B cell (primary cell): ENCODE measurements around the gene SYNDIG1L. TPM values are rescaled to one million over a fixed set of nuclear protein-coding genes. Genes with fewer than 3 reads are reported as not detected.

ENCODE experiments used
- ATAC-seq: fragments of 200-7000 bp; cut with Tn5 transposase; one replicate; pipeline ENCODE4 v1.10.0; 2021; ENCODE audit warnings: low read depth, mild to moderate bottlenecking, moderate number of reproducible peaks, moderate library complexity
- CTCF ChIA-PET: fragments of 350-600 bp; sonication (Branson Sonifier 250); formaldehyde crosslinking; loops from one replicate; lab custom pipeline; 2021; ENCODE audit warnings: antibody characterized with exemption, inconsistent platforms; lab: Charles Lee
- POLR2A ChIA-PET: fragments of 350-600 bp; sonication (Branson Sonifier 250); formaldehyde crosslinking; loops from one replicate; lab custom pipeline; 2021; ENCODE audit warnings: antibody characterized with exemption; lab: Charles Lee
- DNase-seq: peaks from one replicate; pipeline ENCODE4 v3.0.0; 2013
- H2AFZ ChIP-seq: 2 replicates; pipeline ENCODE4 v1.6.1; 2012; ENCODE audit warnings: mild to moderate bottlenecking, low read depth, low read length; ENCODE audit not compliant: insufficient read depth, poor library complexity, severe bottlenecking
- H3K27ac ChIP-seq, 2 donors: 1 replicate in 1 of 2; 2 replicates in 1 of 2; pipeline ENCODE4 v1.5.1; 2012 to 2013; ENCODE audit warnings: low read length in 2 of 2, mild to moderate bottlenecking in 2 of 2, moderate library complexity in 1 of 2
- H3K27me3 ChIP-seq, 4 experiments: fragments of 200-600 bp in 1 of 4; sonication (generic) in 1 of 4; replicated peaks in 1 of 4; 1 replicate in 2 of 4; 2 replicates in 2 of 4; pipeline versions ENCODE4 v1.6.1 to v1.7.0; 2013 to 2016; ENCODE audit warnings: low read length in 3 of 4, mild to moderate bottlenecking in 2 of 4, mixed read lengths in 1 of 4, moderate library complexity in 1 of 4; ENCODE audit not compliant: insufficient read depth in 4 of 4, control insufficient read depth in 3 of 4; ENCODE audit errors: control extremely low read depth in 1 of 4
- H3K36me3 ChIP-seq, 2 experiments: replicated peaks in 1 of 2; 1 replicate in 1 of 2; 2 replicates in 1 of 2; pipeline versions ENCODE4 v1.6.1 to v1.7.1; 2013; ENCODE audit warnings: low read length in 1 of 2; ENCODE audit not compliant: insufficient read depth in 2 of 2, control insufficient read depth in 1 of 2; ENCODE audit errors: control extremely low read depth in 1 of 2, extremely low read depth in 1 of 2
- H3K4me1 ChIP-seq, 2 donors: fragments of 200-600 bp in 1 of 2; sonication (generic) in 1 of 2; 1 replicate in 1 of 2; 2 replicates in 1 of 2; pipeline versions ENCODE4 v1.5.1 to v1.6.1; 2013 to 2017; ENCODE audit warnings: low read length in 2 of 2; ENCODE audit not compliant: control insufficient read depth in 2 of 2, insufficient read depth in 2 of 2
- H3K4me2 ChIP-seq: replicated peaks from 2 replicates; pipeline ENCODE3; 2012; ENCODE audit warnings: mild to moderate bottlenecking, low read depth, low read length; ENCODE audit not compliant: poor library complexity, severe bottlenecking
- H3K4me3 ChIP-seq, 5 experiments: fragments of 200-600 bp in 1 of 5; sonication (generic) in 1 of 5; 1 replicate in 3 of 5; 2 replicates in 2 of 5; pipeline versions ENCODE4 v1.5.1 to v1.7.0; 2011 to 2016; ENCODE audit warnings: low read length in 4 of 5, mild to moderate bottlenecking in 4 of 5, low read depth in 2 of 5, control low read depth in 1 of 5, moderate library complexity in 1 of 5; ENCODE audit not compliant: insufficient read depth in 1 of 5; ENCODE audit errors: control extremely low read depth in 1 of 5, extremely low read depth in 1 of 5
- H3K79me2 ChIP-seq: fragments of 200-600 bp; sonication (generic); one replicate; pipeline ENCODE4 v1.6.0; 2016; ENCODE audit warnings: low read length; ENCODE audit not compliant: control insufficient read depth, insufficient read depth
- H3K9ac ChIP-seq: fragments of 200-600 bp; sonication (generic); 2 replicates; pipeline ENCODE4 v1.6.1; 2017; ENCODE audit warnings: mild to moderate bottlenecking, low read length, moderate library complexity
- H3K9me3 ChIP-seq, 3 donors: one replicate each; pipeline versions ENCODE4 v1.6.1 to v1.7.1; 2013; ENCODE audit warnings: low read length in 2 of 3; ENCODE audit not compliant: control insufficient read depth in 2 of 3, insufficient read depth in 1 of 3; ENCODE audit errors: control extremely low read depth in 1 of 3
- H4K20me1 ChIP-seq: 2 replicates; pipeline ENCODE4 v1.6.0; 2012; ENCODE audit warnings: mild to moderate bottlenecking, low read length; ENCODE audit not compliant: insufficient read depth, control insufficient read depth, poor library complexity, severe bottlenecking
- H3K27ac Mint-ChIP-seq: one replicate; pipeline ENCODE4 v1.8.0; 2021; ENCODE audit warnings: mixed read lengths
- H3K27me3 Mint-ChIP-seq: one replicate; pipeline ENCODE4 v1.8.0; 2021; ENCODE audit warnings: mixed read lengths
- H3K4me1 Mint-ChIP-seq: one replicate; pipeline ENCODE4 v1.8.0; 2021; ENCODE audit warnings: mixed read lengths
- H3K4me3 Mint-ChIP-seq: one replicate; pipeline ENCODE4 v1.8.0; 2021; ENCODE audit warnings: mixed read lengths
- H3K9me3 Mint-ChIP-seq: one replicate; pipeline ENCODE4 v1.8.0; 2022; ENCODE audit warnings: mixed read lengths; ENCODE audit not compliant: insufficient read depth
- CTCF ChIP-seq: fragments of 200-600 bp; IDR thresholded peaks from one replicate; pipeline ENCODE4 v1.8.0; 2022; ENCODE audit warnings: antibody characterized with exemption, mild to moderate bottlenecking
- EZH2 ChIP-seq: IDR thresholded peaks from 2 replicates; pipeline ENCODE4 v1.6.1; 2012; ENCODE audit warnings: borderline replicate concordance, low read depth, mild to moderate bottlenecking, moderate library complexity, low read length; ENCODE audit not compliant: insufficient read depth, poor library complexity, severe bottlenecking
- WGBS: methylation state at CpG from one replicate; pipeline ENCODE4 v1.1.5; 2013; ENCODE audit warnings: missing lambda C conversion rate; ENCODE audit not compliant: insufficient coverage; 5-methylcytosine and 5-hydroxymethylcytosine counted together
- intact Hi-C: fragments of 100-400 bp; cut with micrococcal nuclease; formaldehyde crosslinking; loops from one replicate; pipeline ENCODE4 v1.10.0; 2022
- polyA plus RNA-seq: library from polyadenylated mRNA; depleted of rRNA; stranded (reverse); fragments of >200 nt; gene quantifications from 2 replicates; pipeline ENCODE4 v1.2.3, GENCODE V29; 2012
- total RNA-seq, 2 donors: library from RNA; stranded (reverse); fragments of 120-200 nt in 1 of 2; gene quantifications; 1 replicate in 1 of 2; 2 replicates in 1 of 2; pipeline versions ENCODE4 v1.2.3 to v1.2.4, GENCODE V29; 2013 to 2022

SYNDIG1L gene
- total and polyA plus RNA-seq, 2 donors (not counting 1 experiment from before 2014, with no cell fraction given), result 0.16 TPM; not detected in 1

DNA sequence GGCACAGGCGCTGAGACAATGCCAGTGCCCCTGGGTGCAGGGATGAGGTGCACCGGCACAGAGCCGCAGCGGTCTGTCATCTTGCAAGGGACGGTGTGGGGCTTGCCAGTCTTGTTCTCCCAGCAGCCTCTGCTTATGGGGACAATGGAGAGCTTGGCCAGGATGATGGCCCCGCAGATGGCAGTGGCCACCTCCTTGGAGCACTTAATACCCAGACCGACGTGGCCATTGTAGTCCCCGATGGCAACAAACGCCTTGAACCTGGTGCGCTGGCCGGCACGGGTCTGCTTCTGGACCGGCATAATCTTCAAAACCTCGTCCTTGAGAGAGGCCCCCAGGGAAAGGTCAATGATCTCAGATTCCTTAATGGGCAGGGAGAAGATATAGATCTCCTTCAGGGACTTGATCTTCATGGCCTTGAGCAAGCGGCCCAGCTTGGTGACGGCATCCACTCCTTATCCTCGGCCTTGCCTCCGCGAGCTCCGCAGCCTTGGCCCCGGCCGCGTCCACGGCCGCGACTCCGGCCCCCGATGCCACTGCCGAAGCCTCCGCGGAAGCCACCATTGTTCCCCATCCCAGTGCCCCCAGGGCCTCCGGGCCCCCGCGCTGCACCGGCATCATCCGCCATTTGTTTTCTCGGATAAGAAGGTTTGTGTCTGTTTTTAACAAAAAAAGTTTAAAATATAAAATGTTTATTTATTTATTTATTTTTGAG lies 47.9 kb downstream of the SYNDIG1L start:
- POLR2A ChIA-PET, result no interaction called here

More for the DNA sequence above, 47.9 kb downstream of the SYNDIG1L start:
- intact Hi-C loops, result no loop called here
- no peaks in the 10 kb centered on the region for H3K4me1 Mint-ChIP-seq
- DNase-seq, result no peak
- no peak overlapping the region for H3K4me2 ChIP-seq
- ATAC-seq, result no peak
- H3K27ac Mint-ChIP-seq, result no peak overlapping the region
- H3K9ac ChIP-seq, result no peak overlapping the region
- no peaks in the 10 kb centered on the region for H4K20me1 ChIP-seq
- CTCF ChIA-PET, result no interaction called here
- H3K4me3 Mint-ChIP-seq, result no peak overlapping the region
- H3K27ac ChIP-seq, result no peak overlapping the region
- no peaks in the 10 kb centered on the region for H3K4me1 ChIP-seq
- no peaks in the 10 kb centered on the region for H3K79me2 ChIP-seq
- no peak overlapping the region for H2AFZ ChIP-seq
- H3K9me3 Mint-ChIP-seq, result no peaks in the 10 kb centered on the region
- H3K36me3 ChIP-seq, result no peaks in the 10 kb centered on the region
- H3K9me3 ChIP-seq, result no peaks in the 10 kb centered on the region
- H3K27me3 Mint-ChIP-seq, result peaks cover 6% of the 10 kb centered on the region
- H3K4me3 ChIP-seq, result no peak overlapping the region
- H3K27me3 ChIP-seq, result no peaks in the 10 kb centered on the region
- WGBS, result over 99% methylated on average over 26 of the region's 38 CpGs
- TF ChIP-seq CTCF (no peak), EZH2 (no peak)
